ENCODE data around the gene FDX2. TPM values are rescaled to one million over a fixed set of nuclear protein-coding genes. Genes with fewer than 3 reads are reported as not detected.

Gene FDX2
- polyA plus RNA-seq, 1 donor from 2014 or later = 82.7 TPM

DNA sequence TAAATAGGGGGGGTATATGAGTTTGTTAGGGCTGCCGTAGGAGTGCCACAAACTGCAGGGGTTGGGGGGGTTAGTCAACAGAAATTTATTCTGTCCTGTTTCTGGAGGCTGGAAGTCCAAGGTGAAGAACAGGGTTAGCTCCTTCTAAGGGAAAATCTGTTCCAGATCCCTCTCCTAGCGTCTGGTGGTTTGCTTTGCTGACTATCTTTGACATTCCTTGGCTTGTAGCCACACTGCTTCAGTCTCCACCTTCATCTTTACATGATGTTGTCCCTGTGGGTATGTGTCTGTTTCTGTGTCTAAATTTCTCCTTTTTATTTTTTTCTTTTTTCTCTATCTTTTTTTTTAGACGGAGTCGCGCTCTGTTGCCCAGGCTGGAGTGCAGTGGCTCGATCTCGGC, 53.0 kb downstream of the FDX2 start:
- Histone ChIP-seq H3F3A (ENCODE audit: insufficient read depth, low read length, poor library complexity, severe bottlenecking) (no peaks in the 10 kb centered on the region), H3K9me3 (ENCODE audit: low read length) (no peaks in the 10 kb centered on the region), H4K20me1 (ENCODE audit: insufficient read depth) (no peaks in the 10 kb centered on the region), H2AFZ (ENCODE audit: low read depth, low read length) (no peak overlapping the region), H3K4me3 (ENCODE audit: low read length) (no peak overlapping the region), H3K4me2 (ENCODE audit: low read length) (no peak overlapping the region), H3K9me2 (ENCODE audit: insufficient read depth, low read length) (no peaks in the 10 kb centered on the region), H3K27me3 (ENCODE audit: insufficient read depth, low read depth, low read length) (no peaks in the 10 kb centered on the region), H3K79me2 (replicated peaks; ENCODE audit: insufficient read depth, low read length) (no peaks in the 10 kb centered on the region), H3K36me3 (ENCODE audit: insufficient read depth, low read length) (no peaks in the 10 kb centered on the region), H3K9ac (ENCODE audit: low read length) (no peak overlapping the region), H3K27ac (ENCODE audit: low read length) (no peak overlapping the region)
- TF ChIP-seq SMC3 (conservative IDR thresholded peaks at IDR 0.05; ENCODE audit: poor library complexity) = no peak
- TF ChIP-seq TAF1 (IDR thresholded peaks at IDR 0.05; ENCODE audit: low read depth) = no peak

- H3K27me3 ChIP-seq (ENCODE audit: insufficient read depth, low read depth, low read length) = no peaks in the 10 kb centered on the region
- no peak overlapping the region for H2AFZ ChIP-seq (ENCODE audit: low read depth, low read length)
- H4K20me1 ChIP-seq (ENCODE audit: insufficient read depth) = no peaks in the 10 kb centered on the region
- TF ChIP-seq TAF1 (IDR thresholded peaks at IDR 0.05; ENCODE audit: low read depth) (no peak), EZH2 (IDR thresholded peaks at IDR 0.05; ENCODE audit: borderline replicate concordance, insufficient read depth, low read length, poor library complexity, severe bottlenecking) (no peak), RAD21 (conservative IDR thresholded peaks at IDR 0.05) (no peak), EP300 (conservative IDR thresholded peaks at IDR 0.05; ENCODE audit: poor library complexity, severe bottlenecking) (no peak), POLR2AphosphoS5 (IDR thresholded peaks at IDR 0.05) (no peak), SMC3 (conservative IDR thresholded peaks at IDR 0.05; ENCODE audit: poor library complexity) (no peak), CTCF (IDR thresholded peaks at IDR 0.05; ENCODE audit: poor library complexity, severe bottlenecking) (no peak), MXI1 (conservative IDR thresholded peaks at IDR 0.05; ENCODE audit: poor library complexity, severe bottlenecking) (no peak)
- TF ChIP-seq, protein P1, sequence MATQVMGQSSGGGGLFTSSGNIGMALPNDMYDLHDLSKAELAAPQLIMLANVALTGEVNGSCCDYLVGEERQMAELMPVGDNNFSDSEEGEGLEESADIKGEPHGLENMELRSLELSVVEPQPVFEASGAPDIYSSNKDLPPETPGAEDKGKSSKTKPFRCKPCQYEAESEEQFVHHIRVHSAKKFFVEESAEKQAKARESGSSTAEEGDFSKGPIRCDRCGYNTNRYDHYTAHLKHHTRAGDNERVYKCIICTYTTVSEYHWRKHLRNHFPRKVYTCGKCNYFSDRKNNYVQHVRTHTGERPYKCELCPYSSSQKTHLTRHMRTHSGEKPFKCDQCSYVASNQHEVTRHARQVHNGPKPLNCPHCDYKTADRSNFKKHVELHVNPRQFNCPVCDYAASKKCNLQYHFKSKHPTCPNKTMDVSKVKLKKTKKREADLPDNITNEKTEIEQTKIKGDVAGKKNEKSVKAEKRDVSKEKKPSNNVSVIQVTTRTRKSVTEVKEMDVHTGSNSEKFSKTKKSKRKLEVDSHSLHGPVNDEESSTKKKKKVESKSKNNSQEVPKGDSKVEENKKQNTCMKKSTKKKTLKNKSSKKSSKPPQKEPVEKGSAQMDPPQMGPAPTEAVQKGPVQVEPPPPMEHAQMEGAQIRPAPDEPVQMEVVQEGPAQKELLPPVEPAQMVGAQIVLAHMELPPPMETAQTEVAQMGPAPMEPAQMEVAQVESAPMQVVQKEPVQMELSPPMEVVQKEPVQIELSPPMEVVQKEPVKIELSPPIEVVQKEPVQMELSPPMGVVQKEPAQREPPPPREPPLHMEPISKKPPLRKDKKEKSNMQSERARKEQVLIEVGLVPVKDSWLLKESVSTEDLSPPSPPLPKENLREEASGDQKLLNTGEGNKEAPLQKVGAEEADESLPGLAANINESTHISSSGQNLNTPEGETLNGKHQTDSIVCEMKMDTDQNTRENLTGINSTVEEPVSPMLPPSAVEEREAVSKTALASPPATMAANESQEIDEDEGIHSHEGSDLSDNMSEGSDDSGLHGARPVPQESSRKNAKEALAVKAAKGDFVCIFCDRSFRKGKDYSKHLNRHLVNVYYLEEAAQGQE (IDR thresholded peaks at IDR 0.05; ENCODE audit: borderline replicate concordance) = no peak
- H3K9ac ChIP-seq (ENCODE audit: low read length) = no peak overlapping the region
- H3K9me2 ChIP-seq (ENCODE audit: insufficient read depth, low read length) = no peaks in the 10 kb centered on the region
- H3K4me3 ChIP-seq (ENCODE audit: low read length) = no peak overlapping the region
- H3K79me2 ChIP-seq (replicated peaks; ENCODE audit: insufficient read depth, low read length) = no peaks in the 10 kb centered on the region
- H3K9me3 ChIP-seq (ENCODE audit: low read length) = no peaks in the 10 kb centered on the region
- H3F3A ChIP-seq (ENCODE audit: insufficient read depth, low read length, poor library complexity, severe bottlenecking) = no peaks in the 10 kb centered on the region
- H3K27ac ChIP-seq (ENCODE audit: low read length) = no peak overlapping the region
- no peaks in the 10 kb centered on the region for H3K36me3 ChIP-seq (ENCODE audit: insufficient read depth, low read length)
- no peak overlapping the region for H3K4me2 ChIP-seq (ENCODE audit: low read length)
These were observed 55.7 kb downstream of the FDX2 start for GRCh38 chr19:10260141-10260584.

Small RNA genes within 50 kb of the gene (small RNA-seq; reads per million reads assigned to genes)
- gene AC011511.1 = 0 reads per million in 3 experiments
- 0 reads per million in 3 experiments for gene AC011511.4

Other genes starting within 250 kb of the FDX2 start
- 0.66 and 1.2 TPM in 2 replicates for gene SHFL, start 229.7 kb downstream of the FDX2 start, polyA plus RNA-seq
- not detected in 2 replicates for gene ANGPTL6, start 213.3 kb downstream of the FDX2 start, polyA plus RNA-seq
- gene PPAN, start 209.7 kb downstream of the FDX2 start, polyA plus RNA-seq = 13.9 and 15.1 TPM in 2 replicates
- 5.4 and 7.6 TPM in 2 replicates for gene P2RY11, start 204.3 kb downstream of the FDX2 start, polyA plus RNA-seq
- 227 and 241 TPM in 2 replicates for gene EIF3G, start 196.1 kb downstream of the FDX2 start, polyA plus RNA-seq
- 41.2 and 58.4 TPM in 2 replicates for gene DNMT1, start 121.1 kb downstream of the FDX2 start, polyA plus RNA-seq
- gene S1PR2, start 84.7 kb downstream of the FDX2 start, polyA plus RNA-seq = 6.7 and 7.5 TPM in 2 replicates
- gene MRPL4, start 63.8 kb downstream of the FDX2 start, polyA plus RNA-seq = 27.1 and 27.2 TPM in 2 replicates
- not detected in 2 replicates for gene ICAM1, start 44.9 kb downstream of the FDX2 start, polyA plus RNA-seq
- gene ICAM4, start 29.1 kb downstream of the FDX2 start, polyA plus RNA-seq = not detected in 2 replicates
- gene ICAM5, start 26.1 kb downstream of the FDX2 start, polyA plus RNA-seq = 2.3 and 4.1 TPM in 2 replicates
- 22.8 and 45.2 TPM in 2 replicates for gene ZGLP1, start 6.2 kb downstream of the FDX2 start, polyA plus RNA-seq
- 1.3 and 6.7 TPM in 2 replicates for gene RAVER1, start 17.5 kb upstream of the FDX2 start, polyA plus RNA-seq
- gene ICAM3, start 23.6 kb upstream of the FDX2 start, polyA plus RNA-seq = 0.53 and 1.9 TPM in 2 replicates
- gene TYK2, start 64.6 kb upstream of the FDX2 start, polyA plus RNA-seq = 63.3 and 95.8 TPM in 2 replicates
- gene CDC37, start 87.5 kb upstream of the FDX2 start, polyA plus RNA-seq = 359 and 408 TPM in 2 replicates
- 3.4 and 4.7 TPM in 2 replicates for gene PDE4A, start 104.5 kb upstream of the FDX2 start, polyA plus RNA-seq
- 39.0 and 47.9 TPM in 2 replicates for gene KEAP1, start 187.3 kb upstream of the FDX2 start, polyA plus RNA-seq
- not detected in 2 replicates for gene S1PR5, start 201.4 kb upstream of the FDX2 start, polyA plus RNA-seq
- 50.2 and 59.3 TPM in 2 replicates for gene ATG4D, start 227.9 kb upstream of the FDX2 start, polyA plus RNA-seq
- gene KRI1, start 250.0 kb upstream of the FDX2 start, polyA plus RNA-seq = 5.3 and 6.5 TPM in 2 replicates

All from neural cell (in vitro differentiated cells).